IMR-90 (cell line): ENCODE results near the gene CD300LB. TPM values are rescaled to one million over a fixed set of nuclear protein-coding genes. Genes with fewer than 3 reads are reported as not detected.

Experiments used
- ATAC-seq: fragments of 200-7000 bp; cut with Tn5 transposase; 2 replicates; pipeline ENCODE4 v1.9.1; 2020; ENCODE audit warnings: low read depth, mild to moderate bottlenecking, moderate library complexity
- BruUV-seq: library from RNA; stranded (reverse); fragments of 400-500 nt; replicated peaks from 2 replicates; lab custom pipeline; 2021; lab: Mats Ljungman, UMichigan
- CTCF ChIA-PET: fragments of 300-600 bp; formaldehyde crosslinking; extraction: SDS; loops from one replicate; lab custom pipeline; 2021; ENCODE audit warnings: antibody characterized with exemption; lab: Yijun Ruan, JAX
- POLR2A ChIA-PET: fragments of 300-600 bp; sonication (Branson Sonifier 250); formaldehyde crosslinking; loops from one replicate; lab custom pipeline; 2022; ENCODE audit warnings: antibody characterized with exemption; ENCODE audit not compliant: unreplicated experiment; lab: Charles Lee
- DNase-seq: peaks from one replicate; pipeline ENCODE4 v3.0.0; 2013
- H2AFZ ChIP-seq: replicated peaks from 2 replicates; pipeline ENCODE3; 2013; ENCODE audit warnings: low read length, mild to moderate bottlenecking; ENCODE audit not compliant: poor library complexity
- H2AK5ac ChIP-seq: 2 replicates; pipeline ENCODE4 v1.6.1; 2013; ENCODE audit warnings: low read depth, low read length, inconsistent platforms
- H2AK9ac ChIP-seq: replicated peaks from 2 replicates; pipeline ENCODE3; 2013; ENCODE audit warnings: mild to moderate bottlenecking, low read depth, low read length, moderate library complexity; ENCODE audit not compliant: poor library complexity
- H2BK120ac ChIP-seq: 2 replicates; pipeline ENCODE4 v1.6.1; 2013; ENCODE audit warnings: low read depth, low read length, inconsistent platforms
- H2BK15ac ChIP-seq: 3 replicates; pipeline ENCODE4 v1.6.1; 2013; ENCODE audit warnings: low read depth, low read length, inconsistent platforms
- H2BK20ac ChIP-seq: 2 replicates; pipeline ENCODE4 v1.6.1; 2013; ENCODE audit warnings: low read depth, mild to moderate bottlenecking, inconsistent platforms, low read length, moderate library complexity
- H2BK5ac ChIP-seq: 2 replicates; pipeline ENCODE4 v1.6.1; 2013; ENCODE audit warnings: mild to moderate bottlenecking, low read depth, low read length, inconsistent platforms; ENCODE audit not compliant: poor library complexity, severe bottlenecking
- H3K14ac ChIP-seq: replicated peaks from 2 replicates; pipeline ENCODE4 v1.6.1; 2013; ENCODE audit warnings: low read depth, low read length, inconsistent platforms
- H3K18ac ChIP-seq: 2 replicates; pipeline ENCODE4 v1.6.1; 2013; ENCODE audit warnings: low read depth, low read length, control low read depth
- H3K23ac ChIP-seq: 2 replicates; pipeline ENCODE4 v1.6.1; 2013; ENCODE audit warnings: low read depth, low read length, inconsistent platforms
- H3K27ac ChIP-seq: 2 replicates; pipeline ENCODE4 v1.5.1; 2013; ENCODE audit warnings: mild to moderate bottlenecking, control low read depth, low read length; ENCODE audit not compliant: insufficient read depth
- H3K27me3 ChIP-seq: 2 replicates; pipeline ENCODE4 v1.6.1; 2013; ENCODE audit warnings: low read length; ENCODE audit not compliant: control insufficient read depth, insufficient read depth
- H3K36me3 ChIP-seq: 2 replicates; pipeline ENCODE4 v1.6.1; 2013; ENCODE audit warnings: low read length, mixed read lengths; ENCODE audit not compliant: control insufficient read depth, insufficient read depth
- H3K4ac ChIP-seq: 2 replicates; pipeline ENCODE4 v1.6.1; 2013; ENCODE audit warnings: low read depth, low read length, inconsistent platforms
- H3K4me1 ChIP-seq: 2 replicates; pipeline ENCODE4 v1.6.1; 2013; ENCODE audit warnings: low read length, mixed read lengths; ENCODE audit not compliant: control insufficient read depth, insufficient read depth
- H3K4me2 ChIP-seq: 2 replicates; pipeline ENCODE4 v1.6.1; 2013; ENCODE audit warnings: low read depth, mild to moderate bottlenecking, control low read depth, low read length, moderate library complexity
- H3K4me3 ChIP-seq: 2 replicates; pipeline ENCODE4 v1.5.1; 2013; ENCODE audit warnings: low read depth, mild to moderate bottlenecking, control low read depth, low read length, moderate library complexity; ENCODE audit not compliant: insufficient read depth
- H3K56ac ChIP-seq: 2 replicates; pipeline ENCODE4 v1.6.1; 2013; ENCODE audit warnings: low read length, inconsistent platforms; ENCODE audit not compliant: insufficient read depth; ENCODE audit errors: extremely low read depth
- H3K79me1 ChIP-seq, 2 experiments: 2 replicates each; pipeline ENCODE4 v1.6.1; 2013; ENCODE audit warnings: low read length in 2 of 2, inconsistent platforms in 1 of 2, low read depth in 1 of 2
- H3K9ac ChIP-seq: 2 replicates; pipeline ENCODE4 v1.6.1; 2013; ENCODE audit warnings: low read depth, low read length, control low read depth
- H3K9me1 ChIP-seq: 2 replicates; pipeline ENCODE4 v1.6.1; 2013; ENCODE audit warnings: low read length, inconsistent platforms; ENCODE audit not compliant: insufficient read depth
- H3K9me3 ChIP-seq: 2 replicates; pipeline ENCODE4 v1.6.1; 2013; ENCODE audit warnings: low read length; ENCODE audit not compliant: control insufficient read depth, insufficient read depth
- H4K20me1 ChIP-seq: 2 replicates; pipeline ENCODE4 v1.6.1; 2013; ENCODE audit warnings: low read length, inconsistent platforms; ENCODE audit not compliant: insufficient read depth
- H4K5ac ChIP-seq: 2 replicates; pipeline ENCODE4 v1.6.1; 2013; ENCODE audit warnings: mild to moderate bottlenecking, low read depth, low read length, control low read depth
- H4K8ac ChIP-seq, 2 experiments: 2 replicates each; pipeline ENCODE4 v1.6.1; 2013; ENCODE audit warnings: low read depth in 2 of 2, low read length in 2 of 2, control low read depth in 1 of 2, inconsistent platforms in 1 of 2
- H4K91ac ChIP-seq: 2 replicates; pipeline ENCODE4 v1.6.1; 2013; ENCODE audit warnings: low read depth, low read length, inconsistent platforms; ENCODE audit not compliant: insufficient read depth
- BHLHE40 ChIP-seq: fragments of 150-350 bp; IDR thresholded peaks from 2 replicates; pipeline ENCODE4 v1.6.1; 2016; ENCODE audit warnings: mild to moderate bottlenecking, low read depth, low read length
- CEBPB ChIP-seq: IDR thresholded peaks from 2 replicates; pipeline ENCODE4 v1.6.1; 2012; ENCODE audit warnings: low read depth, low read length, improper control_type of control experiment
- CHD1 ChIP-seq: IDR thresholded peaks from 2 replicates; pipeline ENCODE4 v1.6.1; 2012; ENCODE audit warnings: low read depth, low read length, improper control_type of control experiment
- ELK1 ChIP-seq: fragments of 150-350 bp; IDR thresholded peaks from 2 replicates; pipeline ENCODE4 v1.6.1; 2016; ENCODE audit warnings: low read depth, mild to moderate bottlenecking, low read length, moderate library complexity, borderline replicate concordance
- MAZ ChIP-seq: IDR thresholded peaks from 2 replicates; pipeline ENCODE4 v1.6.1; 2012; ENCODE audit warnings: low read depth, mild to moderate bottlenecking, low read length, improper control_type of control experiment, moderate library complexity, borderline replicate concordance
- MXI1 ChIP-seq: IDR thresholded peaks from 2 replicates; pipeline ENCODE4 v1.6.1; 2012; ENCODE audit warnings: low read depth, mild to moderate bottlenecking, low read length, moderate library complexity, borderline replicate concordance
- NFE2L2 ChIP-seq: fragments of 150-350 bp; IDR thresholded peaks from 2 replicates; pipeline ENCODE4 v1.6.1; 2016; ENCODE audit warnings: low read depth, mild to moderate bottlenecking, low read length
- POLR2A ChIP-seq: IDR thresholded peaks from 2 replicates; pipeline ENCODE4 v1.6.1; 2012; ENCODE audit warnings: mild to moderate bottlenecking, low read depth, low read length
- RAD21 ChIP-seq: IDR thresholded peaks from 2 replicates; pipeline ENCODE4 v1.6.1; 2012; ENCODE audit warnings: low read length, improper control_type of control experiment
- RCOR1 ChIP-seq: IDR thresholded peaks from 2 replicates; pipeline ENCODE4 v1.6.1; 2012; ENCODE audit warnings: mild to moderate bottlenecking, low read length, improper control_type of control experiment; ENCODE audit not compliant: insufficient replicate concordance
- RFX5 ChIP-seq: IDR thresholded peaks from 2 replicates; pipeline ENCODE4 v1.8.0; 2012; ENCODE audit warnings: low read depth, mild to moderate bottlenecking, low read length, moderate library complexity
- SMC3 ChIP-seq: fragments of 150-350 bp; IDR thresholded peaks from 2 replicates; pipeline ENCODE4 v1.6.1; 2016; ENCODE audit warnings: low read depth, mild to moderate bottlenecking, antibody characterized with exemption, low read length, moderate library complexity
- WGBS, 2 experiments: methylation state at CpG; one replicate each; pipeline versions ENCODE4 v1.1.5 to v1.1.7; 2013; ENCODE audit warnings: missing lambda C conversion rate in 2 of 2; ENCODE audit not compliant: insufficient read length in 1 of 2; ENCODE audit errors: extremely low coverage in 2 of 2; 5-methylcytosine and 5-hydroxymethylcytosine counted together
- dilution Hi-C: fragments of 300-500 bp; cut with HindIII; formaldehyde crosslinking; loops from one replicate; pipeline ENCODE4 v1.14.3; 2018; ENCODE audit warnings: low sequenced_read_pairs; ENCODE audit not compliant: unreplicated experiment
- in situ Hi-C: fragments of 300-500 bp; cut with MboI; formaldehyde crosslinking; loops from 3 replicates; pipeline ENCODE4 v1.14.3; 2019; ENCODE audit warnings: low sequenced_read_pairs, inconsistent platforms, mixed read lengths
- intact Hi-C: fragments of 100-400 bp; cut with micrococcal nuclease; formaldehyde crosslinking; loops from 2 replicates; pipeline ENCODE4 v1.10.0; 2022
- polyA plus RNA-seq, 3 experiments: library from polyadenylated mRNA; depleted of rRNA; stranded (reverse); fragments of >200 nt; gene quantifications; 2 replicates each; pipeline ENCODE4 v1.2.3, GENCODE V29; 2012; ENCODE audit warnings: low replicate concordance in 1 of 3
- total RNA-seq: library from RNA; depleted of rRNA; stranded (reverse); fragments of >200 nt; gene quantifications from 2 replicates; pipeline ENCODE4 v1.2.3, GENCODE V29; 2012
- TF ChIP-seq, protein P1 (sequence below): conservative IDR thresholded peaks from 2 replicates; pipeline ENCODE4 v1.5.1; 2012; ENCODE audit warnings: mild to moderate bottlenecking, low read depth, low read length, improper control_type of control experiment
- TF ChIP-seq, protein P2 (sequence below): fragments of 150-350 bp; IDR thresholded peaks from 2 replicates; pipeline ENCODE4 v1.6.1; 2017; ENCODE audit warnings: mild to moderate bottlenecking, antibody characterized with exemption, low read length, low read depth

Gene CD300LB
- total and polyA plus RNA-seq, 2 of the 4 experiments (the other 2 are of a cell fraction), result not detected

DNA sequence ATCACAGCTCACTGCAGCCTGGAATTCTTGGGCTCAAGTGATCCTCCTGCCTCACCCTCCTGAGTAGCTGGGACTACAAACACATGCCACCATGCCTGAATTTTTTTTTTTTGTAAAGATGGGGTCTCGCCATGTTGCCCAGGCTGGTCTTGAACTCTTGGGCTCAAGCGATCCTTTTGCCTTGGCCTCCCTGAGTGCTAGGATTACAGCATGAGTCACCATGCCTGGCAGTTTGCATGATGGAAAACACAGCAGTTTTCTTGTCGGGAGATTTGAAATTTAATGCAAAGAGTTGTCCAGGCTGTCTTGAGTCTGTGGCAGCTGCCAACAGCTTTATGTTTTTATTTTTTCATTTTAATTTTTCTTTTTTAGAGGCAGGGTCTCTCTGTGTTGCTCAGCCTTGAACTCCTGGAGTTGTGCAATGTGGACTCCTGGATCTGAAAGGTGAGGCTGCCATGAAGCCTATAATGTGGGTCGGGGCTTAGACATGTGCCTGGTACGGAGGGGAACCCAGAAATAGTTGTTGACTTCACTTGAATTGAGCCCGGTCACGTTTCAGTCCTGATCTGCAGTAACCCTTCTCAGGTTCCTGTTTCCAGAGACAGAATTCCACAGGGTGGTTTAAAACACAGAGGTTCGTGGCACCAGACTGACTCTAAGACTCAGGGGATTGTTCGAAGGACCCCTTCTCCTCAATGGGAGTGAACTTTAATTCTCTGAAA is 46.1 kb downstream of the CD300LB start:
- ATAC-seq, result no peak
- H3K9ac ChIP-seq, result no peak overlapping the region

More for the DNA sequence above, 46.1 kb downstream of the CD300LB start:
- Histone ChIP-seq H2BK5ac (no peak overlapping the region), H4K91ac (no peak overlapping the region), H2BK20ac (no peak overlapping the region), H3K4me3 (no peak overlapping the region), H2AK9ac (peak overlapping the region; percentile 72), H3K9me3 (peaks cover 8% of the 10 kb centered on the region; the same call in 1 of the 2 replicates), H4K8ac (no peak overlapping the region), H3K27me3 (no peaks in the 10 kb centered on the region), H3K18ac (no peak overlapping the region), H3K4me1 (no peaks in the 10 kb centered on the region), H3K79me1 (no peaks in the 10 kb centered on the region), H3K36me3 (no peaks in the 10 kb centered on the region), H2AK5ac (no peak overlapping the region), H2BK15ac (no peak overlapping the region), H2BK120ac (no peak overlapping the region), H3K9me1 (no peaks in the 10 kb centered on the region), H4K5ac (no peak overlapping the region), H2AFZ (no peak overlapping the region), H3K4me2 (no peak overlapping the region), H3K14ac (no peak overlapping the region), H3K23ac (no peak overlapping the region), H3K27ac (no peak overlapping the region), H4K20me1 (no peaks in the 10 kb centered on the region), H3K4ac (no peak overlapping the region), H3K56ac (no peak overlapping the region)
- dilution Hi-C loops, result no loop called here
- ChIA-PET CTCF (no interaction called here), POLR2A (no interaction called here)
- intact Hi-C loops, result no loop called here
- 36% methylated on average over 2 of the region's 9 CpGs; no CpG with 5 or more reads in 1 of the 2 experiments for WGBS, 2 experiments
- in situ Hi-C loops, result no loop called here
- DNase-seq, result no peak
- TF ChIP-seq MAZ, result no peak
- no peak for TF ChIP-seq SMC3
- no peak for TF ChIP-seq NFE2L2
- TF ChIP-seq RCOR1, result no peak
- no peak for TF ChIP-seq MXI1
- no peak for TF ChIP-seq RFX5
- TF ChIP-seq, protein P1, sequence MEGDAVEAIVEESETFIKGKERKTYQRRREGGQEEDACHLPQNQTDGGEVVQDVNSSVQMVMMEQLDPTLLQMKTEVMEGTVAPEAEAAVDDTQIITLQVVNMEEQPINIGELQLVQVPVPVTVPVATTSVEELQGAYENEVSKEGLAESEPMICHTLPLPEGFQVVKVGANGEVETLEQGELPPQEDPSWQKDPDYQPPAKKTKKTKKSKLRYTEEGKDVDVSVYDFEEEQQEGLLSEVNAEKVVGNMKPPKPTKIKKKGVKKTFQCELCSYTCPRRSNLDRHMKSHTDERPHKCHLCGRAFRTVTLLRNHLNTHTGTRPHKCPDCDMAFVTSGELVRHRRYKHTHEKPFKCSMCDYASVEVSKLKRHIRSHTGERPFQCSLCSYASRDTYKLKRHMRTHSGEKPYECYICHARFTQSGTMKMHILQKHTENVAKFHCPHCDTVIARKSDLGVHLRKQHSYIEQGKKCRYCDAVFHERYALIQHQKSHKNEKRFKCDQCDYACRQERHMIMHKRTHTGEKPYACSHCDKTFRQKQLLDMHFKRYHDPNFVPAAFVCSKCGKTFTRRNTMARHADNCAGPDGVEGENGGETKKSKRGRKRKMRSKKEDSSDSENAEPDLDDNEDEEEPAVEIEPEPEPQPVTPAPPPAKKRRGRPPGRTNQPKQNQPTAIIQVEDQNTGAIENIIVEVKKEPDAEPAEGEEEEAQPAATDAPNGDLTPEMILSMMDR, result no peak
- no peak for TF ChIP-seq RAD21
- TF ChIP-seq ELK1, result no peak
- no peak for TF ChIP-seq CEBPB
- no peak for TF ChIP-seq CHD1
- TF ChIP-seq BHLHE40, result no peak
- TF ChIP-seq POLR2A, result no peak
- TF ChIP-seq, protein P2, sequence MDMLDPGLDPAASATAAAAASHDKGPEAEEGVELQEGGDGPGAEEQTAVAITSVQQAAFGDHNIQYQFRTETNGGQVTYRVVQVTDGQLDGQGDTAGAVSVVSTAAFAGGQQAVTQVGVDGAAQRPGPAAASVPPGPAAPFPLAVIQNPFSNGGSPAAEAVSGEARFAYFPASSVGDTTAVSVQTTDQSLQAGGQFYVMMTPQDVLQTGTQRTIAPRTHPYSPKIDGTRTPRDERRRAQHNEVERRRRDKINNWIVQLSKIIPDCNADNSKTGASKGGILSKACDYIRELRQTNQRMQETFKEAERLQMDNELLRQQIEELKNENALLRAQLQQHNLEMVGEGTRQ, result no peak
- no TSS peak for BruUV-seq
